Measurements from ENCODE around the gene WDR90. TPM values are rescaled to one million over a fixed set of nuclear protein-coding genes. Genes with fewer than 3 reads are reported as not detected.

Gene WDR90
- total RNA-seq, 2 donors from 2014 or later, result 40.3 to 47.7 TPM

DNA sequence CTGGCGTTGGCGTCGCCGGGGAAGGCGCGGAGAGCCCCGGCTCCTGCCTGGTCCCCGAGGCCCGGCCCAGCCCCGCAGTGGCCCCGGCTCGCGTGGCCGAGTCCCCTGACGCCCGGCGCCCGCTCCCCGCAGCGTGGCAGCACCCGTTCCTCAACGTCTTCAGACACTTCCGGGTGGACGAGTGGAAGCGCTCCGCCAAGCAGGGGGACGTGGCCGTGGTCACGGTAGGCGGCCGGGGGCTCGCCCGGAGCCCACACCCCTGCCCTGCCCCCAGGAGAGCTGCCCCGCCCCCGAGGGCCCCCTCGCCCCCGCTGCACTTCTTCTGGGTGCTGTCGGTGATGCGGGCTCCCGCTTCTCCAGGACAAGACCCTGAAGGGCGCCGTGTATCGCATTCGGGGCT, 466 bp downstream of the WDR90 start:
- Mint-ChIP-seq H3K4me1 (ENCODE audit: low read depth) (peaks cover 6% of the 10 kb centered on the region), H3K27ac (no peak overlapping the region), H3K4me3 (peak overlapping the region; percentile 78 to 84), H3K36me3 (ENCODE audit: insufficient read depth in 2 of 2) (no peaks in the 10 kb centered on the region), H3K27me3 (ENCODE audit: low read depth) (no peaks in the 10 kb centered on the region), H3K9me3 (no peaks in the 10 kb centered on the region)
- ATAC-seq (replicated peaks in 1 of 2), result peak; percentile 26
- DNase-seq, result peak in 1 of 2 donors; percentile 25

DNA sequence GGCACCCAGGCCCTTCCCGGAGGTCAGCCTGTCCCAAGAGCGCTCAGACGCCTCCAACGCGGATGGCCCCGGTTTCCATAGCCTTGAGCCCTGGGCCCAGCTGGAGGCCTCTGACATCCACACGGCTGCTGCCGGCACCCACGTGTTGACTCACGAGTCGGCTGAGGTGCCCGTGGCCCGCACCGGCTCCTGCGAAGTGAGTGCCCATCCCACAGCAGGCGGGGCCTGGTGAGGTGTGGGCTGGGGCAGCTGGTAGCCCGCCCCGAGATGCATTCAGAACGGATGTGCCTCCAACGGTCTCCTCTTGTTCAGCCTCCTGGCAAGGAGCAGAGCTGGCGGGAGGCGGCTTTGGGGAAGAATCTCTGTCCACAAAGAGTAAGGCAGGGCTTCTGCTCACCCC, 2.7 kb downstream of the WDR90 start:
- H3K27ac Mint-ChIP-seq, result no peak overlapping the region
- no peaks in the 10 kb centered on the region for H3K27me3 Mint-ChIP-seq (ENCODE audit: low read depth)
- H3K4me1 Mint-ChIP-seq (ENCODE audit: low read depth), result peaks cover 6% of the 10 kb centered on the region
- H3K9me3 Mint-ChIP-seq, result no peaks in the 10 kb centered on the region
- DNase-seq (no peak), ATAC-seq (replicated peaks in 1 of 2) (no peak)
- no peak overlapping the region for H3K4me3 Mint-ChIP-seq
- H3K36me3 Mint-ChIP-seq (ENCODE audit: insufficient read depth in 2 of 2), result no peaks in the 10 kb centered on the region

DNA sequence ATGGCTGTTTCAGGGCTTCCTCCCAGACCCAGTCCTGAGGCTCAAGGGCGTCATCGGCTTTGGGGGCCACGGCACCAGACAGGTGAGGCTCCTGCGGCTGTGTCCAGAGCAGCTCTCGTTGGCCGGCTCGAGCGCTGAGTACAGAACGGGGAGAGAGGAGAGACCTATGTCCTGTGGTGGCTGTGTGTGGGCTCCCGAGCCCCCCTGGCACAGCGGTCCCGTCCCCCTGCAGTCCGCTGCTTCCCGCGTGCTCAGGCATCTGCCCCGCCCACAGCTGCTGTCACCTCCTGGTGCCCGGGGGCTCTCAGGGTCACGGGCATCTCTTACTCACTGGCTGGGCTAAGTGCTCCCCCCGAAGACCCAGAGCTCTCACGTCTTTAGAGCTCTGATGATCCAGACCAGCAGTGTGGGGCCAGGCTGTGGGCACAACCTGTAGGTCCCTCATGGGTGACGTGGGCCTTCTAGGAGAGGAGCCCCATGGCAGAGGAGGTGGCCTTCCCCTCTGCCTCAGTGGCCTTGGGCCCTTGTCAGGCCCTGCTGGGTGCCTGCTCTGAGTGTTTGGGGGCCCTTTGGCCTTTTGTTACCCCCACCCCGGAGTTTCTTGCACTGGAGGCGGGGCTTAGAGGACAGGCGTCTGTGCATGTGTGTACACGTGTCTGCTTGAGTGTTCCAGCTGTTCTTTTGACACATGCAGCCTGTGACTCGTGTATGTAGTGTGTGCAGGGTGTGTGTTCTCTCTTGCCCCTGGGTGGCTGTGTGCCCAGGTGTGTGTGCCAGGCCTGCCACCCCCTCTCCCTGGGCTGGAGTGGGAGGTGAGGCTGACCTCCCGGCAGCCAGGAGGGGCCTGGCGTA, 3.5 kb downstream of the WDR90 start:
- Mint-ChIP-seq H3K36me3 (ENCODE audit: insufficient read depth in 2 of 2) (no peaks in the 10 kb centered on the region), H3K27ac (no peak overlapping the region), H3K4me3 (no peak overlapping the region), H3K4me1 (ENCODE audit: low read depth) (peaks cover 6% of the 10 kb centered on the region), H3K9me3 (no peaks in the 10 kb centered on the region), H3K27me3 (ENCODE audit: low read depth) (no peaks in the 10 kb centered on the region)
- DNase-seq (no peak), ATAC-seq (replicated peaks in 1 of 2) (no peak)

DNA sequence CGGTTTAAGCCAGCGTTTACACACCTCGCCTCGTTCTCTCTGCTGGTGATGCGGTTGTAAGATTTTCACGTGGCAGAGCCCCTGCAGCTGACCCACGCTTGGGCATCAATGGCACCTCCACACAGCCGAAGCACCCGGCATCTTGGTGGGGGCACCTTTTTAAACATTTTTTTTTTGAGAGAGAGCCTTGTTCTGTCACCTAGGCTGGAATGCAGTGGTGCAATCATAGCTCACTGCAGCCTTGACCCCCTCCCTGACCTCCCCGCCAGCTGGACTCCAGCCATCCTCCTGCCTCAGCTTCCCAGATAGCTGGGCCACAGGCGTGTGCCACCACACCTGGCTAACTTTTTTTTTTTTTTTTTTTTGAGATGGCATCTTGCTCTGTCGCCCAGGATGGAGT, 4.9 kb downstream of the WDR90 start:
- Mint-ChIP-seq H3K4me3 (no peak overlapping the region), H3K27me3 (ENCODE audit: low read depth) (no peaks in the 10 kb centered on the region), H3K36me3 (ENCODE audit: insufficient read depth in 2 of 2) (no peaks in the 10 kb centered on the region), H3K27ac (no peak overlapping the region), H3K9me3 (no peaks in the 10 kb centered on the region), H3K4me1 (ENCODE audit: low read depth) (no peaks in the 10 kb centered on the region)
- DNase-seq (no peak), ATAC-seq (replicated peaks in 1 of 2) (no peak)

GRCh38 chr16:657487-657886, 8.3 kb downstream of the WDR90 start:
- H3K4me1 Mint-ChIP-seq (ENCODE audit: low read depth), result peaks cover 5% of the 10 kb centered on the region
- H3K36me3 Mint-ChIP-seq (ENCODE audit: insufficient read depth in 2 of 2), result no peaks in the 10 kb centered on the region
- no peak overlapping the region for H3K27ac Mint-ChIP-seq
- no peaks in the 10 kb centered on the region for H3K27me3 Mint-ChIP-seq (ENCODE audit: low read depth)
- H3K4me3 Mint-ChIP-seq, result no peak overlapping the region
- H3K9me3 Mint-ChIP-seq, result no peaks in the 10 kb centered on the region
- DNase-seq, result no peak
- ATAC-seq (replicated peaks in 1 of 2), result no peak

GRCh38 chr16:658679-659571, 9.8 kb downstream of the WDR90 start:
- Mint-ChIP-seq H3K36me3 (ENCODE audit: insufficient read depth in 2 of 2) (no peaks in the 10 kb centered on the region), H3K4me3 (no peak overlapping the region), H3K27ac (no peak overlapping the region), H3K27me3 (ENCODE audit: low read depth) (no peaks in the 10 kb centered on the region), H3K9me3 (no peaks in the 10 kb centered on the region), H3K4me1 (ENCODE audit: low read depth) (peaks cover 5% of the 10 kb centered on the region)
- ATAC-seq (replicated peaks in 1 of 2), result no peak
- DNase-seq, result no peak

- Mint-ChIP-seq H3K36me3 (ENCODE audit: insufficient read depth in 2 of 2) (no peaks in the 10 kb centered on the region), H3K27ac (no peak overlapping the region), H3K9me3 (no peaks in the 10 kb centered on the region), H3K27me3 (ENCODE audit: low read depth) (no peaks in the 10 kb centered on the region), H3K4me1 (ENCODE audit: low read depth) (peaks cover 5% of the 10 kb centered on the region), H3K4me3 (no peak overlapping the region)
- DNase-seq (no peak), ATAC-seq (replicated peaks in 1 of 2) (no peak)
Measured at GRCh38 chr16:659618-660017, 10.5 kb downstream of the WDR90 start.

DNA sequence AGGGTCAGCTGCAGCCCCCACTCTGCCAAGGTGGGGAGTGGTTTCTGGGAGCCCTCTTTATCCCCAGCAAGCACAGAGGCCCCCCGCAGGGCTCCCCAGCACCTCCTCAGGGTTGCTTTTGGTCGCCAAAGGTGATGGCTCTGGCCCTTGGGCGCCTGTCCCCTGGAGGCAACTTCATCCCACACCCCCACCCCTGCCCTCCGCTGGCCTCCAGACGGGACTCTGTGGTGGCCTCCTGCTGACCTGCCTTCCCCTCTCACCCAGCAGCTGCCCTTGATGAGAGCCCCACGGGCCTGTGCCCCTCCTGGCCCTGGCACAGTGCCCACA, 10.9 kb downstream of the WDR90 start:
- Mint-ChIP-seq H3K27ac (no peak overlapping the region), H3K4me1 (ENCODE audit: low read depth) (peaks cover 5% of the 10 kb centered on the region), H3K4me3 (no peak overlapping the region), H3K36me3 (ENCODE audit: insufficient read depth in 2 of 2) (no peaks in the 10 kb centered on the region), H3K9me3 (no peaks in the 10 kb centered on the region), H3K27me3 (ENCODE audit: low read depth) (no peaks in the 10 kb centered on the region)
- DNase-seq (no peak), ATAC-seq (replicated peaks in 1 of 2) (peak in 1 of 2 donors; percentile 8)

DNA sequence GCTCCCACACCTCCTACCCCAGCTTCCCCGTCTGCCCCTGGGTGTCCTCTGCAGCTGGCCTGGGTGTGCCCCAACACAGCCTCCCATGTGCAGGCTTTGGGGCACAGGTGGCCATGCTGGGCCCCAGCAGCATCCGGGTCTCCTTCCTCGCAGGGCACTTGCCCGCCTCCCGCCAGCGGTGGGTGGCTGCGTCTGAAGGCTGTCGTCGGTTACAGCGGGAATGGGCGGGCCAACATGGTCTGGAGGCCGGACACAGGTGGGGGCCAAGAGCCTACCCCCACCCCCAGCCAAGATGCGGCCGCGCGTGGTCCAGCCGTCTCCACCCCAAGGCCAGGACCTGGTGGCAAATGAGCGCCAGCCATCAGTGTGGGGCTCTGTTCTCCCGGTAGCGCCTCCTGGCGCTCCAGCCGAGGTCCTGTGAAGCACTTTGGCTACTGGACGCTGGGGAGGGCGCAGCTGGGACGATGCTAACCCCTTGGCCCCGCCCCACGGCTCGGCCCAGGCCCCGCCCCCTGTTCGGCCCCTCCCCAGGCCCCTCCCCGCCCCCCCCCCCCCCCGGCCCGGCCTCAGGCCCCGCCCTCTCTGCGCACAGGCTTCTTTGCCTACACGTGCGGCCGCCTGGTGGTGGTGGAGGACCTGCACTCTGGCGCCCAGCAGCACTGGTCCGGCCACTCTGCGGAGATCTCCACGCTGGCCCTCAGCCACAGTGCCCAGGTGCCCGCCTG, 11.5 kb downstream of the WDR90 start:
- no peaks in the 10 kb centered on the region for H3K36me3 Mint-ChIP-seq (ENCODE audit: insufficient read depth in 2 of 2)
- ATAC-seq (replicated peaks in 1 of 2) (peak; percentile 78 to 83), DNase-seq (peak; percentile 75 to 82)
- H3K9me3 Mint-ChIP-seq, result no peaks in the 10 kb centered on the region
- no peaks in the 10 kb centered on the region for H3K27me3 Mint-ChIP-seq (ENCODE audit: low read depth)
- no peak overlapping the region for H3K4me3 Mint-ChIP-seq
- no peak overlapping the region for H3K27ac Mint-ChIP-seq
- H3K4me1 Mint-ChIP-seq (ENCODE audit: low read depth), result peaks cover 5% of the 10 kb centered on the region

DNA sequence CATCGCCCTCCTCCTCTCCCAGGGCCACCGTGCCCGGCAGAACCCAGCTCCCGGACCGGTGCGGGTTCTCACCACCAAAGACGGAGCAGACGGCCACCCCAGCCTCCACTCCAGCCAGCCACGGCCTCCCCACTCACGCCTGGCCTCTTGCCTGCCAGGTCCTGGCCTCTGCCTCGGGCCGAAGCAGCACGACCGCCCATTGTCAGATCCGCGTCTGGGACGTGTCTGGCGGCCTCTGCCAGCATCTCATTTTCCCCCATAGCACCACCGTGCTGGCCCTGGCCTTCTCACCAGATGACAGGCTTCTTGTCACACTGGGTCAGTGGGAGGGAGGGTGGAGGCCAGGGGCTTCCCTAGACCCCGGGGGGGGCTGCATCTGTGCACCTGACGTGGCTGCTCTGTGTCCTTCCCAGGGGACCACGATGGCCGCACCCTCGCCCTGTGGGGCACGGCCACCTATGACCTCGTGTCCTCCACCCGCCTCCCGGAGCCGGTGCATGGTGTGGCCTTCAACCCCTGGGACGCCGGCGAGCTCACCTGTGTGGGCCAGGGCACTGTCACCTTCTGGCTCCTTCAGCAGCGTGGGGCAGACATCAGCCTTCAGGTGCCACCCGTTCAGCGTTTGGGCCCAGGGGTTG, 12.1 kb downstream of the WDR90 start:
- ATAC-seq (replicated peaks in 1 of 2), result peak in 1 of 2 donors; percentile 7
- H3K27ac Mint-ChIP-seq, result no peak overlapping the region
- H3K4me3 Mint-ChIP-seq, result no peak overlapping the region

GRCh38 chr16:662095-662494, 12.9 kb downstream of the WDR90 start:
- Mint-ChIP-seq H3K4me3 (no peak overlapping the region), H3K27ac (no peak overlapping the region), H3K27me3 (ENCODE audit: low read depth) (no peaks in the 10 kb centered on the region), H3K4me1 (ENCODE audit: low read depth) (peaks cover 5% of the 10 kb centered on the region), H3K36me3 (ENCODE audit: insufficient read depth in 2 of 2) (no peaks in the 10 kb centered on the region), H3K9me3 (no peaks in the 10 kb centered on the region)
- no peak for ATAC-seq (replicated peaks in 1 of 2)
- no peak for DNase-seq

More for the DNA sequence above, 12.1 kb downstream of the WDR90 start:
- no peaks in the 10 kb centered on the region for H3K9me3 Mint-ChIP-seq
- H3K36me3 Mint-ChIP-seq (ENCODE audit: insufficient read depth in 2 of 2), result no peaks in the 10 kb centered on the region
- no peak for DNase-seq
- H3K4me1 Mint-ChIP-seq (ENCODE audit: low read depth), result peaks cover 5% of the 10 kb centered on the region
- no peaks in the 10 kb centered on the region for H3K27me3 Mint-ChIP-seq (ENCODE audit: low read depth)

DNA sequence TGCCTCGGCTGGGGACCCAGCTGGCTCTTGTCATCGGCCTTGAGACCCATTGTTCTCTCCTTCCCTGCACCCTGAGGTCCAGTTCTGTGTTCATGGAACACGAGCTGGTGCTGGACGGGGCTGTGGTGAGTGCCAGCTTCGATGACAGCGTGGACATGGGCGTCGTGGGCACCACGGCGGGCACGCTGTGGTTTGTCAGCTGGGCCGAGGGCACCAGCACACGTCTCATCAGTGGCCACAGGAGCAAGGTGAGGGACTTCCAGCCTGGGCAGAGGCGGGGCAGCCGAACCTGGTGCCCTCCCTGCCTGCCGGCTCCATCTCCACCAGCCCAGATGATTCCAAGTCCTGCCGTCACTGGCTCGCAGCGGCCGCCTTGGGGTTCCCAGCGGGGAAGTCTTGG, 13.4 kb downstream of the WDR90 start:
- H3K4me3 Mint-ChIP-seq, result no peak overlapping the region
- H3K36me3 Mint-ChIP-seq (ENCODE audit: insufficient read depth in 2 of 2), result no peaks in the 10 kb centered on the region
- no peaks in the 10 kb centered on the region for H3K27me3 Mint-ChIP-seq (ENCODE audit: low read depth)
- peaks cover 7% of the 10 kb centered on the region for H3K4me1 Mint-ChIP-seq (ENCODE audit: low read depth)
- no peaks in the 10 kb centered on the region for H3K9me3 Mint-ChIP-seq
- DNase-seq (no peak), ATAC-seq (replicated peaks in 1 of 2) (no peak)
- H3K27ac Mint-ChIP-seq, result no peak overlapping the region
